Caco-2 (cell line): Measurements from ENCODE around the gene TPO. TPM values are rescaled to one million over a fixed set of nuclear protein-coding genes. Genes with fewer than 3 reads are reported as not detected.
A peak's percentile ranks its signal among the peaks of the same experiment; 100 is the strongest.
"Not testable (repeated sequence)": the region's sequence is repeated elsewhere in the genome, so short reads cannot be mapped to it uniquely, and the experiment has no call there.

Experiments
- BruUV-seq: library from RNA; stranded (reverse); fragments of 400-500 nt; replicated peaks from 2 replicates; lab custom pipeline; 2021; lab: Mats Ljungman, UMichigan
- CTCF ChIA-PET: fragments of 300-600 bp; sonication (Branson Sonifier 250); formaldehyde crosslinking; loops from one replicate; lab custom pipeline; 2022; ENCODE audit warnings: antibody characterized with exemption; lab: Charles Lee
- POLR2A ChIA-PET: fragments of 300-600 bp; sonication (Branson Sonifier 250); formaldehyde crosslinking; loops from one replicate; lab custom pipeline; 2022; ENCODE audit warnings: antibody characterized with exemption; lab: Charles Lee
- DNase-seq, 2 experiments: peaks; one replicate each; pipeline versions ENCODE4 v3.0.0 to v3.0.0-alpha.2; 2020 to 2022
- H3K27me3 ChIP-seq: replicated peaks from 2 replicates; pipeline ENCODE4 v1.6.0; 2011; ENCODE audit warnings: low read length; ENCODE audit not compliant: control insufficient read depth, insufficient read depth
- H3K36me3 ChIP-seq: 2 replicates; pipeline ENCODE4 v1.5.1; 2011; ENCODE audit warnings: low read length; ENCODE audit not compliant: control insufficient read depth, insufficient read depth
- H3K4me1 ChIP-seq: fragments of 250-450 bp; sonication (Bioruptor Pico); 2 replicates; pipeline ENCODE4 v1.5.1; 2020; ENCODE audit warnings: mild to moderate bottlenecking
- H3K4me3 ChIP-seq: 2 replicates; pipeline ENCODE4 v1.5.1; 2011; ENCODE audit warnings: low read depth, mild to moderate bottlenecking, control low read depth, low read length
- H3K9me3 ChIP-seq: fragments of 250-450 bp; sonication (Bioruptor Pico); 2 replicates; pipeline ENCODE4 v1.5.1; 2020; ENCODE audit warnings: mild to moderate bottlenecking, moderate library complexity
- H3K27ac Mint-ChIP-seq: one replicate; pipeline ENCODE4 v1.8.0; 2022; ENCODE audit warnings: mixed read lengths; ENCODE audit not compliant: unreplicated experiment
- H3K27me3 Mint-ChIP-seq: one replicate; pipeline ENCODE4 v1.8.0; 2022; ENCODE audit warnings: mixed read lengths; ENCODE audit not compliant: insufficient read depth, unreplicated experiment
- H3K36me3 Mint-ChIP-seq: one replicate; pipeline ENCODE4 v1.8.0; 2022; ENCODE audit warnings: mild to moderate bottlenecking, mixed read lengths; ENCODE audit not compliant: insufficient read depth, unreplicated experiment
- H3K4me1 Mint-ChIP-seq: one replicate; pipeline ENCODE4 v1.8.0; 2022; ENCODE audit warnings: low read depth, mixed read lengths; ENCODE audit not compliant: unreplicated experiment
- H3K4me3 Mint-ChIP-seq: one replicate; pipeline ENCODE4 v1.8.0; 2022; ENCODE audit warnings: mild to moderate bottlenecking, moderate library complexity, mixed read lengths; ENCODE audit not compliant: unreplicated experiment
- H3K9me3 Mint-ChIP-seq: one replicate; pipeline ENCODE4 v1.8.0; 2022; ENCODE audit warnings: mixed read lengths; ENCODE audit not compliant: unreplicated experiment
- intact Hi-C: fragments of 100-400 bp; cut with micrococcal nuclease; formaldehyde crosslinking; loops from one replicate; pipeline ENCODE4 v1.10.0; 2022; ENCODE audit not compliant: unreplicated experiment
- total RNA-seq: library from RNA; stranded (reverse); gene quantifications from 2 replicates; pipeline ENCODE4 v1.2.3, GENCODE V29; 2022
- TF ChIP-seq, protein P1 (sequence below), 2 experiments: fragments of 200-600 bp in 1 of 2; IDR thresholded peaks; 1 replicate in 1 of 2; 2 replicates in 1 of 2; pipeline versions ENCODE4 v1.5.1 to v1.8.0; 2011 to 2022; ENCODE audit warnings: antibody characterized with exemption in 1 of 2, control low read depth in 1 of 2, inconsistent platforms in 1 of 2, low read depth in 1 of 2, low read length in 1 of 2, mild to moderate bottlenecking in 1 of 2, moderate library complexity in 1 of 2; ENCODE audit not compliant: insufficient read depth in 1 of 2, severe bottlenecking in 1 of 2, unreplicated experiment in 1 of 2

Gene TPO
- total RNA-seq, 1 experiment from 2014 or later: not detected

DNA sequence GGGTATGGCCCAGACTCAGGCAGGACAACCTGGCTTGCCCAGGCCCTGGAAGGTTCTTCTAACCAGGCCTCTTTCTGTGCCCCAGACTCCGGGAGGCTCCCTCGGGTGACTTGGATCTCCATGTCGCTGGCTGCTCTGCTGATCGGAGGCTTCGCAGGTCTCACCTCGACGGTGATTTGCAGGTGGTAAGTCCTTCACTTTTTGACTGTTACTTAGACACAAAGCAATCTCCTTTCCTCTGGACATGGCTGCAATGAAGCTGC lies 103.5 kb downstream of the TPO start:
- Mint-ChIP-seq H3K27me3 (peaks cover 18% of the 10 kb centered on the region), H3K4me1 (no peaks in the 10 kb centered on the region), H3K9me3 (no peaks in the 10 kb centered on the region), H3K27ac (no peak overlapping the region), H3K4me3 (no peak overlapping the region), H3K36me3 (no peaks in the 10 kb centered on the region)
- no TSS peak for BruUV-seq
- no peak overlapping the region for H3K4me3 ChIP-seq
- ChIA-PET CTCF (no interaction called here), POLR2A (no interaction called here)
- TF ChIP-seq, protein P1, sequence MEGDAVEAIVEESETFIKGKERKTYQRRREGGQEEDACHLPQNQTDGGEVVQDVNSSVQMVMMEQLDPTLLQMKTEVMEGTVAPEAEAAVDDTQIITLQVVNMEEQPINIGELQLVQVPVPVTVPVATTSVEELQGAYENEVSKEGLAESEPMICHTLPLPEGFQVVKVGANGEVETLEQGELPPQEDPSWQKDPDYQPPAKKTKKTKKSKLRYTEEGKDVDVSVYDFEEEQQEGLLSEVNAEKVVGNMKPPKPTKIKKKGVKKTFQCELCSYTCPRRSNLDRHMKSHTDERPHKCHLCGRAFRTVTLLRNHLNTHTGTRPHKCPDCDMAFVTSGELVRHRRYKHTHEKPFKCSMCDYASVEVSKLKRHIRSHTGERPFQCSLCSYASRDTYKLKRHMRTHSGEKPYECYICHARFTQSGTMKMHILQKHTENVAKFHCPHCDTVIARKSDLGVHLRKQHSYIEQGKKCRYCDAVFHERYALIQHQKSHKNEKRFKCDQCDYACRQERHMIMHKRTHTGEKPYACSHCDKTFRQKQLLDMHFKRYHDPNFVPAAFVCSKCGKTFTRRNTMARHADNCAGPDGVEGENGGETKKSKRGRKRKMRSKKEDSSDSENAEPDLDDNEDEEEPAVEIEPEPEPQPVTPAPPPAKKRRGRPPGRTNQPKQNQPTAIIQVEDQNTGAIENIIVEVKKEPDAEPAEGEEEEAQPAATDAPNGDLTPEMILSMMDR (IDR thresholded peaks at IDR 0.05; ENCODE audit: insufficient read depth in 1 of 2, low read depth in 1 of 2, low read length in 1 of 2, severe bottlenecking in 1 of 2, unreplicated experiment in 1 of 2): no peak
- no peaks in the 10 kb centered on the region for H3K4me1 ChIP-seq
- no peaks in the 10 kb centered on the region for H3K9me3 ChIP-seq
- intact Hi-C loops: no loop called here
- H3K36me3 ChIP-seq: no peaks in the 10 kb centered on the region
- H3K27me3 ChIP-seq: no peaks in the 10 kb centered on the region
- peak in 1 of 2 experiments; percentile 6 for DNase-seq

DNA sequence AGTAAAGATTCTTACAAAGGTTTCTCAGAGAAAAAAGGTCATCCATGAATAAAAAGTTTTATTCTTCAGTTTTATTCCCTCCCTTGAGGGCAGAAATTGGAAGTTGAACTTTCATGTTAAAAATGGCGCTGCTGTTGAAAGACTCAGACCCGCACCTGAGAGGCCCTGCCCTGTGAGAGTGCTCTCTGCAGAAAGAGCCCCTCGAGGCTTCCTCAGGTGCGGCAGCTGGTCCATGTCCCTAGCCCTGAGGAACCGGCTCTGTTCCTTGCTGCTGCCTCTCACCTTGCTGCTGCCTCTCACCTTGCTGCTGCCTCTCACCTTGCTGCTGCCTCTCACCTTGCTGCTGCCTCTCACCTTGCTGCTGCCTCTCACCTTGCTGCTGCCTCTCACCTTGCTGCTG lies 104.0 kb downstream of the TPO start:
- BruUV-seq, POLR2A ChIA-PET: not testable (repeated sequence)

DNA sequence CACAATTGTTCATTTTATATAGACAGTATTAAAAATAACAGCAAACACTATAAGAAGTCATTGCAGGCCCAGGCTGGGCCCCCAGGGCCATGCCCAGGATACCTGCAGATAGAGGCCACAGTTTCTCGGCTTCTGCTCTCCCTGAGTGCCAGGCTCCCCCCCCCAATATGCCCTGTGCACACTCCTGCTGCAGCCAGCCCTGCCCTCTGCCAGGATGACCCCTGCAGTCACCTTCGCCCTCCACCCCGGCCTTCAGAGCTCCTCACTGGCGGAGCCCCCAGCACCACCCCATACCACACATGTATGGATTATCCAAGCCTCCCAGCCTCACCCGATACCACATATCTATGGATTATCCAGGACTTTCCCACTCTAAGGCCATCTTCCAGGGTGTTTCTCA lies 104.5 kb downstream of the TPO start:
- TF ChIP-seq, protein P1 (IDR thresholded peaks at IDR 0.05; ENCODE audit: insufficient read depth in 1 of 2, low read depth in 1 of 2, low read length in 1 of 2, severe bottlenecking in 1 of 2, unreplicated experiment in 1 of 2): no peak
- peak in 1 of 2 experiments; percentile 3 for DNase-seq
- intact Hi-C loops: no loop called here
- H3K4me3 ChIP-seq: no peak overlapping the region
- Mint-ChIP-seq H3K27ac (no peak overlapping the region), H3K36me3 (no peaks in the 10 kb centered on the region), H3K9me3 (no peaks in the 10 kb centered on the region), H3K27me3 (peaks cover 18% of the 10 kb centered on the region), H3K4me3 (no peak overlapping the region), H3K4me1 (no peaks in the 10 kb centered on the region)
- ChIA-PET POLR2A (no interaction called here), CTCF (no interaction called here)
- BruUV-seq: no TSS peak
- no peaks in the 10 kb centered on the region for H3K36me3 ChIP-seq
- no peaks in the 10 kb centered on the region for H3K9me3 ChIP-seq
- no peaks in the 10 kb centered on the region for H3K27me3 ChIP-seq
- H3K4me1 ChIP-seq: no peaks in the 10 kb centered on the region

More for the DNA sequence above, 104.0 kb downstream of the TPO start:
- H3K27me3 ChIP-seq, H3K9me3 ChIP-seq, H3K27ac Mint-ChIP-seq, CTCF ChIA-PET, intact Hi-C loops, H3K9me3 Mint-ChIP-seq, H3K4me3 Mint-ChIP-seq, H3K4me1 ChIP-seq, H3K4me1 Mint-ChIP-seq, H3K36me3 ChIP-seq, H3K4me3 ChIP-seq, H3K36me3 Mint-ChIP-seq: not testable (repeated sequence)
- DNase-seq: peak in 1 of 2 experiments; percentile 19
- H3K27me3 Mint-ChIP-seq: peaks cover 18% of the 10 kb centered on the region

DNA sequence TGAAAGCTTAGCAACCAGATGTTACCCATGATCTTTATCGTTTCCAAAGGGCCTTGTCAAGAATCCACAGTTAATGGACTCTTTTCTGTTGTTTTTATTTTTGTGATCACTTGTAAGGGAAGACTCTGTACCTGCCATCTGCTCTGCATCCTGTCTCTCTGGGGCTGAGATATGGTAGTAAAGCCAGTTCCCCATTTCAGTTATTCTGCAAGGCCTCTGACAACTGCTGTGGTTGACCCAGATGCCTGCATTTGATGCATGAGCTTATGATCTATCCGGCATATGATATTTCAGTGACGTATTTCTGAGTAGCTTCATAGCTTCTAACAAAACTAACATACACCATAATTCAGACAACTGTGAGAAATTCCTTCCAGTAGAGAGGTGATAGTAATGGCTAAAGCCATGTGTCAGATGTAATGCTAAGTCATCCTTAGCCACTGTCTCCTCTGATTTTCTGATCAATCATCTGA lies 105.1 kb downstream of the TPO start:
- no peak for DNase-seq
- H3K27me3 Mint-ChIP-seq: peaks cover 18% of the 10 kb centered on the region
- no peak overlapping the region for H3K27ac Mint-ChIP-seq
- Histone ChIP-seq H3K9me3 (no peaks in the 10 kb centered on the region), H3K27me3 (no peaks in the 10 kb centered on the region), H3K4me1 (no peaks in the 10 kb centered on the region), H3K4me3 (no peak overlapping the region), H3K36me3 (no peaks in the 10 kb centered on the region)
- TF ChIP-seq, protein P1 (IDR thresholded peaks at IDR 0.05; ENCODE audit: insufficient read depth in 1 of 2, low read depth in 1 of 2, low read length in 1 of 2, severe bottlenecking in 1 of 2, unreplicated experiment in 1 of 2): no peak
- H3K9me3 Mint-ChIP-seq: no peaks in the 10 kb centered on the region
- H3K36me3 Mint-ChIP-seq: no peaks in the 10 kb centered on the region
- no TSS peak for BruUV-seq
- ChIA-PET POLR2A (no interaction called here), CTCF (no interaction called here)
- H3K4me1 Mint-ChIP-seq: no peaks in the 10 kb centered on the region
- H3K4me3 Mint-ChIP-seq: no peak overlapping the region
- intact Hi-C loops: no loop called here
